ENCODE measurements around the gene DHX38. TPM values are rescaled to one million over a fixed set of nuclear protein-coding genes. Genes with fewer than 3 reads are reported as not detected.

DHX38 gene
- polyA plus RNA-seq, 4 donors: 54.0 to 87.7 (median 72.0) TPM

- no peak for DNase-seq (ENCODE audit: low read depth in 4 of 4, low spot score in 2 of 4)
Observed at GRCh38 chr16:72149676-72150464, 56.2 kb downstream of the DHX38 start.

GRCh38 chr16:72159386-72159785 is 65.7 kb downstream of the DHX38 start:
- DNase-seq (ENCODE audit: low read depth in 4 of 4, low spot score in 2 of 4): no peak

GRCh38 chr16:72159801-72160200 is 66.2 kb downstream of the DHX38 start:
- no peak for DNase-seq (ENCODE audit: low read depth in 4 of 4, low spot score in 2 of 4)

- no peak for DNase-seq (ENCODE audit: low read depth in 4 of 4, low spot score in 2 of 4)
Observed at GRCh38 chr16:72162105-72162692, 68.6 kb downstream of the DHX38 start.

Other genes with a start within 250 kb of the DHX38 start
- gene ATXN1L, start 247.9 kb upstream of the DHX38 start, polyA plus RNA-seq (ENCODE audit: insufficient read length in 4 of 4): 10 to 100 TPM; 32.8 to 38.2 (median 35.9) TPM
- gene ZNF821, start 209.7 kb upstream of the DHX38 start, polyA plus RNA-seq (ENCODE audit: insufficient read length in 4 of 4): 10 to 100 TPM; 21.5 to 26.5 (median 22.5) TPM
- gene IST1, start 198.3 kb upstream of the DHX38 start, polyA plus RNA-seq (ENCODE audit: insufficient read length in 4 of 4): 100 to 1,000 TPM; 233 to 358 (median 292) TPM
- under 1 TPM; 0.05 to 0.13 (median 0.08) TPM for gene PKD1L3, start 93.4 kb upstream of the DHX38 start, polyA plus RNA-seq (ENCODE audit: insufficient read length in 4 of 4)
- gene DHODH, start 85.1 kb upstream of the DHX38 start, polyA plus RNA-seq (ENCODE audit: insufficient read length in 4 of 4): 10 to 100 TPM; 13.0 to 19.8 (median 16.6) TPM
- 1 to 10 TPM in 2 of 4 donors, under 1 TPM in 2; 0.25 to 2.2 (median 0.87) TPM for gene HP, start 39.3 kb upstream of the DHX38 start, polyA plus RNA-seq (ENCODE audit: insufficient read length in 4 of 4)
- gene HPR, start 30.6 kb upstream of the DHX38 start, polyA plus RNA-seq (ENCODE audit: insufficient read length in 4 of 4): 1 to 10 TPM in 1 of 4 donors, under 1 TPM in 2, not detected in 1; 0.32 to 3.1 (median 0.52) TPM
- 10 to 100 TPM; 18.8 to 22.8 (median 20.6) TPM for gene TXNL4B, start 227 bp upstream of the DHX38 start, polyA plus RNA-seq (ENCODE audit: insufficient read length in 4 of 4)
- gene PMFBP1, start 78.3 kb downstream of the DHX38 start, polyA plus RNA-seq (ENCODE audit: insufficient read length in 4 of 4): 1 to 10 TPM; 3.0 to 9.2 (median 5.9) TPM